Heart left ventricle (tissue), 16 donors: Measurements from ENCODE around the gene AHRR. TPM values are rescaled to one million over a fixed set of nuclear protein-coding genes. Genes with fewer than 3 reads are reported as not detected.

Experiments used
- ATAC-seq, 4 donors: fragments of 200-7000 bp; cut with Tn5 transposase; one replicate each; pipeline ENCODE4 v1.9.1; 2020 to 2022; ENCODE audit warnings: moderate library complexity in 4 of 4, mild to moderate bottlenecking in 3 of 4, moderate number of reproducible peaks in 1 of 4
- DNase-seq, 5 donors: peaks; one replicate each; pipeline ENCODE4 v3.0.0-alpha.2; 2020
- H3K27ac ChIP-seq, 12 donors: fragments of 200-600 bp; sonication (generic) in 4 of 12; one replicate each; pipeline versions ENCODE4 v1.5.0 to v1.8.0; 2016 to 2022; ENCODE audit warnings: mild to moderate bottlenecking in 2 of 12
- H3K27me3 ChIP-seq, 9 donors: fragments of 200-600 bp; sonication (generic) in 2 of 9; one replicate each; pipeline versions ENCODE4 v1.5.1 to v1.8.0; 2016 to 2022; ENCODE audit warnings: mild to moderate bottlenecking in 3 of 9
- H3K36me3 ChIP-seq, 9 donors: fragments of 200-600 bp; sonication (generic) in 2 of 9; one replicate each; pipeline versions ENCODE4 v1.5.0 to v1.8.0; 2018 to 2022; ENCODE audit warnings: mild to moderate bottlenecking in 2 of 9
- H3K4me1 ChIP-seq, 12 donors: fragments of 200-600 bp; sonication (generic) in 4 of 12; one replicate each; pipeline versions ENCODE4 v1.5.0 to v1.8.0; 2016 to 2022; ENCODE audit warnings: mild to moderate bottlenecking in 3 of 12
- H3K4me3 ChIP-seq, 12 donors: fragments of 200-600 bp; sonication (generic) in 4 of 12; one replicate each; pipeline versions ENCODE4 v1.5.0 to v1.8.0; 2017 to 2022; ENCODE audit warnings: mild to moderate bottlenecking in 9 of 12, moderate library complexity in 4 of 12
- H3K9me3 ChIP-seq, 12 donors: fragments of 200-600 bp; sonication (generic) in 4 of 12; one replicate each; pipeline versions ENCODE4 v1.5.0 to v1.8.0; 2016 to 2022; ENCODE audit warnings: mild to moderate bottlenecking in 1 of 12
- CTCF ChIP-seq, 12 donors: fragments of 200-600 bp; sonication (generic) in 4 of 12; IDR thresholded peaks; one replicate each; pipeline versions ENCODE4 v1.5.0 to v1.8.0; 2018 to 2022; ENCODE audit warnings: antibody characterized with exemption in 12 of 12, mild to moderate bottlenecking in 5 of 12
- POLR2A ChIP-seq, 2 donors: fragments of 450-650 bp; IDR thresholded peaks; one replicate each; pipeline ENCODE4 v1.6.1; 2017; ENCODE audit warnings: antibody characterized with exemption in 2 of 2, mild to moderate bottlenecking in 2 of 2, moderate library complexity in 2 of 2
- WGBS, 4 donors: extraction: QIAGEN DNeasy Blood & Tissue Kit in 2 of 4; methylation state at CpG; one replicate each; pipeline versions ENCODE4 v1.1.5 to v1.1.7; 2013 to 2018; 5-methylcytosine and 5-hydroxymethylcytosine counted together
- intact Hi-C, 10 donors: fragments of 100-400 bp; cut with DNase I; formaldehyde crosslinking; loops; one replicate each; pipeline versions ENCODE4 v1.11.1 to v1.14.2; 2022
- polyA plus RNA-seq, 2 donors: library from polyadenylated mRNA; stranded (reverse); fragments of 200-250 nt; gene quantifications; one replicate each; pipeline ENCODE4 v1.2.3, GENCODE V29; 2013
- total RNA-seq, 9 donors: library from RNA; depleted of rRNA in 2 of 9; stranded (reverse); fragments of >200 nt in 2 of 9; fragmentation: NEBNext Ultra II Directional in 3 of 9; extraction: Animal tissue kit (Norgen Biotek cat#: 25700) in 3 of 9; gene quantifications; one replicate each; pipeline versions ENCODE4 v1.1.0 to v1.2.4, GENCODE V29; 2016 to 2023
- donor health status: ischemic (EF 13 %, LVEDD 7.1; RV severe dilation, severe dysfunction).
- donor health status: healthy with polysubstance abuse.
- donor health status: DM: no; HTN: yes; CAD: no.
- donor health status: DM: no; HTN: no; CAD: no.
- donor health status: ischemic (EF 25% LVEDD 6.9; RV normal size, moderate dysfunction).
- donor health status: ischemic (EF 25% LVEDD 5.7; RV mildly dilated, moderate dysfunction).
- donor health status: healthy.
- donor health status: DM: yes; HTN: yes; CAD: no.
- donor health status: ischemic (EF 35%, LVEDD 5.7; RV mildly dilated, moderate dysfunction).
- donor health status: nonischemic (EF 11% LVEDD 7.7; RV severe dilation, severe dysfunction).
- donor health status: DM: yes; HTN: yes; CAD: no.
- donor health status: PGD.
- donor health status: ischemic (EF 29% LVEDD 5.4; RV normal size, mild dysfunction).
- donor health status: nonischemic (EF 23%, LVEDD 6.1; RV moderate dilation, normal function).

AHRR gene
- total and polyA plus RNA-seq, 11 donors = 0.11 to 0.69 (median 0.26) TPM; not detected in 2

DNA sequence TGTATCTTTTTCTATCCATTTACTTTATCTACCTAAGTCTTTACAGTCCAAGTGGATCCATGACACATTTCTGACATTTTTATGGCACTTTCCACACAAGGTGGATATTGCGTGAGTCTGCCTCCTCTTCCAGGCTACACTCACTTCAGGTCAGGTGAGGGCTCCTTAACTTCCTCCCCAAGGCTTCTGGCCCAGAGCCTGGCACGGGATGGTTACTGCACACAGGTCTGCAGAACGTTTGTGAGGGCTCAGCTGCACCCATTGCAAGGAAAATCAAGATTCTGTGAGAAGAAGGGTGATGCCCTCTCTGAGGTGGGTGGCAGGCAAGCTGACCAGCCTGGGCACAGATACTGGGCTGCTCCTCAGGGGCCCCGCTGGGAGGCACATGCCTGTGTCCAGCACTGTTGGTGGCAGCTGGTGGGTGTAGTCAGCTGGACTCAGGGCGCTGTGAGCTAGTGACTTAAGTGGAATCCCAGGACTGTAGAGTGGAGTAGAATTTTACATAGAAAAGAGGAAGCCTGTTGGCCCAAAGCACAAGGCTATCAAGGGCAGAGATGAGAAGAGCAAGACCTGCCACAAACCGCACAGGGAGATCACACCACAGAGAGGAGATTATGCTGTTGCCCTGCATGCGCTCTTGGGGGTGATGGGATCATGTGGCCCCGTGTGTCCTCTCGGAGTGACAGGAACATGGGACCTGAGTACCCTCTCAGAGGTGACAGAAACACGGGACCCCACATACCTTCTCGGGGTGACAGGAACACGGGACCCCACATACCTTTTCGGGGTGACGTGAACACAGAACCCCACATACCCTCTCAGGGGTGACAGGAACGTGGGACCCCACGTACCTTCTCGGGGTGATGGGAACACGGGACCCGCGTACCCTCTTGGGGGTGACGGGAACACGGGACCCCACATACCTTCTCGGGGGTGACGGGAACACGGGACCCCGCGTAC lies 21.3 kb downstream of the AHRR start:
- Histone ChIP-seq H3K27ac (no peak overlapping the region), H3K4me3 (no peak overlapping the region), H3K36me3 (no peaks in the 10 kb centered on the region), H3K9me3 (no peaks in the 10 kb centered on the region), H3K4me1 (peaks cover 0 to 9% (median 0%) of the 10 kb centered on the region in 12 donors), H3K27me3 (peaks cover 0 to 33% (median 11%) of the 10 kb centered on the region in 9 donors)
- peak in 1 of 4 donors; percentile 25 for ATAC-seq
- TF ChIP-seq POLR2A (IDR thresholded peaks at IDR 0.05) = no peak
- no peak for TF ChIP-seq CTCF (IDR thresholded peaks at IDR 0.05)
- intact Hi-C loops = no loop called here
- WGBS, 4 donors = 82 to 96% (median 94%) methylated on average over 26 to 27 of the region's 27 CpGs
- DNase-seq = no peak

GRCh38 chr5:343461-344401 lies 22.2 kb downstream of the AHRR start:
- intact Hi-C loops = no loop called here
- Histone ChIP-seq H3K27ac (no peak overlapping the region), H3K4me3 (peak overlapping the region in 11 of 12 donors; percentile 12 to 58 (median 41)), H3K36me3 (no peaks in the 10 kb centered on the region), H3K9me3 (no peaks in the 10 kb centered on the region), H3K4me1 (peaks cover 0 to 9% (median 0%) of the 10 kb centered on the region in 12 donors), H3K27me3 (peaks cover 0 to 37% (median 13%) of the 10 kb centered on the region in 9 donors)
- peak in 3 of 4 donors; percentile 65 to 89 (median 71) for ATAC-seq
- peak in 2 of 12 donors; percentile 6 to 11 for TF ChIP-seq CTCF (IDR thresholded peaks at IDR 0.05)
- no peak for TF ChIP-seq POLR2A (IDR thresholded peaks at IDR 0.05)
- peak in 1 of 5 donors; percentile 46 for DNase-seq
- WGBS, 4 donors = 21 to 52% (median 24%) methylated on average over 43 to 102 of the region's 102 CpGs

DNA sequence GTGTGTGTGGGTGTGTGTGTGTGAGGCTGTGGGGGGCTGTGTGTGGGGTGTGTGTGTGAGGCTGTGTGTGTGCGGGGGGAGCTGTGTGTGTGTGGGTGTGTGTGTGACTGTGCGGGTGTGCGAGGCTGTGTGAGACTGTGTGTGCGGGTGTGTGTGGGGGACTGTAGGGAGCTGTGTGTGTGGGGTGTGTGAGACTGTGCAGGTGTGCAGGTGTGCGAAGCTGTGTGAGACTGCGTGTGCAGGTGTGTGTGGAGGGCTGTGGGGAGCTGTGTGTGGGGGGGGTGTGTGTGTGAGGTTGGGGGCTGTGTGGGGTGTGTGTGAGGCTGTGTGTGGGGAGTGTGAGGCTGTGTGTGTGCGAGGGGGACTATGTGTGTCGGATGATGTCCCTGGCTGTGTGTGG lies 23.2 kb downstream of the AHRR start:
- DNase-seq = no peak
- H3K9me3 ChIP-seq = no peaks in the 10 kb centered on the region
- peaks cover 0 to 9% (median 0%) of the 10 kb centered on the region in 12 donors for H3K4me1 ChIP-seq
- no peak for TF ChIP-seq POLR2A (IDR thresholded peaks at IDR 0.05)
- peaks cover 0 to 42% (median 13%) of the 10 kb centered on the region in 9 donors for H3K27me3 ChIP-seq
- WGBS, 4 donors = 92 to 98% (median 96%) methylated on average over 4 to 8 of the region's 8 CpGs
- no peak for ATAC-seq
- H3K27ac ChIP-seq = no peak overlapping the region
- H3K4me3 ChIP-seq = no peak overlapping the region
- H3K36me3 ChIP-seq = no peaks in the 10 kb centered on the region
- intact Hi-C loops = no loop called here

DNA sequence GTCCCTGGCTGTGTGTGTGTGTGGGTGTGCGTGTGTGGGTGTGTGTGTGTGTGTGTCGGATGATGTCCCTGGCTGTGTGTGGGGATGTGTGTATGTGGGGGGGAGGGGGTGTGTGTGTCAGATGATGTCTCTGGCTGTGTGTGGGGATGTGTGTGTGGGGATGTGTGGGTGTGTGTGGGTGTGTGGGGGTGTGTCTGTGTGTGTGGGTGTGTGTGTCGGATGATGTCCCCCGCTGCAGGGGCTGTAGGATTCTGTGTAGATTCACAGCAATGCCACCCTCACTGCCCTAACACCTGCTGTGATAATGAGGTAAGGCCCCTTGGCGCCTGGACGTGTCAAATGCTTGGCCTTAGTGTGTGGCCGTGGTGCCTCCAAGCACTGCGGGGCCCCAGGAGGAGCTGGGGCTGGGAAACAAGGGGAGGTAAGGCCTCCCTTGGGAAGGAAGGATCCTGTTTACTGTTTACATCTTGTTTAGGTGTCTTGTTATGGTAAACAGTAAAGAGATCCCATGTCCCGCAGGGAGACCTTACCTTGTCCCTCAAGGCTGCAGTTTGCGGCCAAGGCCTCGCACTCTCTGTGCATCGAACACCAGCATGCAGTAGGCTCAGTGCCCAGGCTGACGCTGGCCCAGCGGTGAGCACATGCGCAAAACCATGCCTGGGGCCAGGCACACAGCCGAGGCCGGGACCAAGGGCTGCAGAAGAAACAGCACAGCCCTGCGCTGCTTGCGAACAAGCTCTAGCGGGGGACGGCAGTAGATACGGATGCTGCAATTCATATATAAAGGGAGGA lies 24.1 kb downstream of the AHRR start:
- ATAC-seq (no peak), DNase-seq (no peak)
- Histone ChIP-seq H3K27ac (no peak overlapping the region), H3K36me3 (no peaks in the 10 kb centered on the region), H3K4me1 (peaks cover 0 to 9% (median 0%) of the 10 kb centered on the region in 12 donors), H3K27me3 (peaks cover 0 to 50% (median 13%) of the 10 kb centered on the region in 9 donors), H3K4me3 (no peak overlapping the region), H3K9me3 (no peaks in the 10 kb centered on the region)
- 42 to 72% (median 52%) methylated on average over 19 to 22 of the region's 22 CpGs for WGBS, 4 donors
- TF ChIP-seq CTCF (IDR thresholded peaks at IDR 0.05) = no peak
- TF ChIP-seq POLR2A (IDR thresholded peaks at IDR 0.05) = no peak
- intact Hi-C loops = no loop called here
